HG02981 (cell line): ENCODE data around the gene KCNQ1.

ENCODE experiments used
- ATAC-seq: cut with Tn5 transposase; IDR thresholded peaks from one replicate; pipeline ENCODE4 v1.9.1; 2021; ENCODE audit warnings: mild to moderate bottlenecking, moderate library complexity; ENCODE audit not compliant: unreplicated experiment

Gene KCNQ1

GRCh38 chr11:2409611-2410468, 35.0 kb upstream of the KCNQ1 start:
- ATAC-seq: no peak

GRCh38 chr11:2410616-2411015, 34.2 kb upstream of the KCNQ1 start:
- no peak for ATAC-seq

GRCh38 chr11:2411446-2412305, 33.1 kb upstream of the KCNQ1 start:
- no peak for ATAC-seq

DNA sequence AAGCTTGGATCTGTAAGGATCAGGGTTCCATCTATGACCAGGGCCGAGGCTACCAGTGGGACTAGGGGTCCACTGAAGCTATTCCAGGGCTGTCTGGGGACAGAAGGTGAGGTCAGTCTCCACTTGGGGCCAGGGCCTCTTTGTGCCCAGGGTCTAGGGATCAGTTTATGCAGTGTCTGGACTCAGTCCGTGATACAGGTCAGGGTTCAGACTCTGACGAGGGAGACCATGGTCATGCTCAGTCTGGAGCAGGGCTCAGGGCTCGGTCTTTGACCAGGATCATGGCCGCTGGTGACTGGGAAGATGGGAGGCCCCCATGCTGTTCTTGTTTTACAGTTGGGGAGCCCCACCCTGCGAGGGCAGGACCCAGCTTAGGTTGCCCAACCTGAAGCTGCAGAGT, 32.5 kb upstream of the KCNQ1 start:
- ATAC-seq: no peak

DNA sequence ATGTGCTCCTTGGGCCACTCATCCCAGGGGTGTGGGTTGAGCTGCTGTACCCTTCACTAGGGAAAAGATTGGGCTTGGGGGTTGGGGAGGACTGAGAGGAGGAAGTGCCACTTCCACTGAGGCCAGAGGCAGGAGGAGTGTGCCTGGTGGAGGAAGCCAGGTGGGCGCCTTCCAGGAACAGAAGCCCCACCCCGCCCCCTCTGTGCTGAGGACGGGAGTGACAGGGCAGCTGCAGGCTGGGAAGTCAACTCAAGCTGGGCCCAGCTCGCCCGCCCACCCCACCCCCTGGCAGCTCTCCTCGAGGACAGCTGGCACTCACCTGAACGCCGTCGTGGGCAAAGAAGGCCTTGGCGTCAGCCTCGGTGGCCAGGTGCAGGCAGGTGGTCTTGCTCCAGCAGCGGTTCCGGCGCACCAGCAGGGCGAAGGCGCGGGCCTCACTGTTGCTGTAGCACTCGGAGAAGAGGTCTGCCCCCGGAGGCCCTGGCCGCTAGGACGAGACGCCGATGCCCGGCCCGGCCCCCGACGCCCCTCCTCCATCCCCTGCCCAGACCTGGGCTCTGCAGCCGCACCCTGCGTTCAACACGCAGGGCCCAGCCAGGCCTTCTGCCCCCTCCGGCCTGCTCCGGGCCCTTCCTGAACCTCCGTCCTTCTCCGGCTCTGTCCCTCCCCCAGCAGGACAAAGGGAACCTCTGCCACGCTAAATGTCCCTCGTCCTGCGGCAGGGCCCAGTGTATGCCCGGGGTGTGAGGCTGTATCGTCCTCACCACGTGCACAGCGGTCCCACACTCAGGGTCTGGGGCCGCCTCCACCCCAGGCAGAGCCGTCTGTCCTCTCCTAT, 30.8 kb upstream of the KCNQ1 start:
- no peak for ATAC-seq

GRCh38 chr11:2414616-2415015, 30.2 kb upstream of the KCNQ1 start:
- ATAC-seq: no peak

- no peak for ATAC-seq
Measured at GRCh38 chr11:2415171-2415570, 29.6 kb upstream of the KCNQ1 start.

DNA sequence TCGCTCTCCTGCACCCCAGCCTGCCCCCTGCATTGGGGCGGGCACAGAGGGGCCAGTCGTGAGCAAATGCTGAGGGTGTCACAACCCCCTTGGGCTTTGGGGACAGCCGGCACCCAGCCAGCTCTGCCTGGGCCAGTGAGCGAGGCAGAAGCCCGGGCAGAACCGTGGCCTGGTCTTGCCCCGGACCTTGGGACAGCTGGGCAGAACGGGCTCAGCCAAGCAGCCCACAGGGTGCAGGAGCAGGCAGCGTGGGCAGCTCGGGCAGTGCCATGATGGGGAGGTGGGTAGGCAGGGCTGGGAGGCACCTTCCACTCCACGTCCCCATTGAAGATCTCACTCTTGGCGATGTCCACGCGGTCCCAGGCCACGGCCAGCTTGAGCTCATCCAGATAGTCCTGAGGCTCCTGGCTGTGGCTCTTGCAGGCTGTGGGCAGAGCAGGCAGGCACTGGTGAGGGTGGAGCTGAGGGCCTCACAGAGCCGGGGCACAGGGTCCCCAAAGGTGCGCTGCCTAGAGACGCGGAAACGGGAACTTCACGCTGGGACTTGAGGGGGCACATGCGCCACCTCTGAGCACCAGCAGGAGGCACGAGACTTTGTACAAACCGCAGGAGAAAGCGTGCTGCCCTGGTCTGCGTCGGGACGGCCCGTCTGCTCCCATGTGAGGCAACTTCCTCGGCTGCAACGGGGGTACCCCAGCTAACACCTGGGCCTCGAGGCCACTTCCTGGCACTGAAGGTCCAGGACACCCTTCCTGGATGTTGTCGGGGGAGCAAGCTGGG, 29.0 kb upstream of the KCNQ1 start:
- ATAC-seq: no peak

DNA sequence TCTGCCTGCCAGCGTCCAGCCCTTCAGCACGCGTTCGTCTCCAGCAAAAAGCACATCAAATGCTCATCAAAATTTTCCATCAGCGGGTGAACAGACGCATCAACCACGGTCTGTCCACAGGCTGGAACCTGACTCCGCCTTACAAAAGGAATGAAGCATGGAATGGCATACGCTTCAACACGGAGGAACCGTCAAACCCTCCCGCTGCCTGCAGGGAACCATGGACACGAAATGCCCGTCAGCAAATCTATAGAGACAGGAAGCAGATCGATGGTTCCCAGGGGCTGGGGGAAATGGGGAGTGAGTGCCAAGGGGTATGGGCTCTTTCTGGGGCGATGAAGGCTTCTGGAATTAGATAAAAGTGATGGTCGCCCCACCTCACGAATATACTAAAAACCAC, 28.0 kb upstream of the KCNQ1 start:
- ATAC-seq: no peak

GRCh38 chr11:2417856-2418692, 26.7 kb upstream of the KCNQ1 start:
- ATAC-seq: no peak

DNA sequence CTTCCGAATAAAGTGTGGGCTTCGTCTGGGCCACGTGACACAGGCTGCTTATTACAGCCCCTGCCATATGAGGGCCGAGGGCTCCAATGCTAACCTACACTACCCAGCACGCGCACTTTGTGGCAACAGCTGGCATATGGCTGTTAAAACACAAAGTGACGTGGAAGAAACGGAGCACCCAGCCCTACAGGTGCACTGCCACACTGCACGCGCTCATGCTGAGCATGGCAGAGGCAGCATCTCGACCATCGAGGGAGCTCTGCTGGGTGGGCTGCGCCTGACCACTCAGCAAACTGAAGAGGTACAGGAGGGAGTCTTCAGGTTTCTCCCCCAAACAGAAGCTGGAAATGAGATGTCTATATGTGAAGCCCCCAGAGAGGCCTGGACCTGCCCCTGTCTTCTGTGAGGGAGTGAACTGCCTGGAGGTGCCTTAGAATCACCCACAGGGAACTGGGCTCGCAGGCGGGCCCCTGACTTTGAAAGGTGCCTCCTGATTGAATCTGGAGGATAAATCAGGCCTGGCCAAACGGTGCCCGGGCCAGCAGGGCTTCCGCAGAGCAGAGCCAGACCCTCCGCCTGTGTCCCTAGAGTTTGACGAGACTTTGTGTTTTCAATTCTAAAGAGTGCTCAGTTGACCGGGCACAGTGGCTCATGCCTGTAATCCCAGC, 26.0 kb upstream of the KCNQ1 start:
- ATAC-seq: no peak

DNA sequence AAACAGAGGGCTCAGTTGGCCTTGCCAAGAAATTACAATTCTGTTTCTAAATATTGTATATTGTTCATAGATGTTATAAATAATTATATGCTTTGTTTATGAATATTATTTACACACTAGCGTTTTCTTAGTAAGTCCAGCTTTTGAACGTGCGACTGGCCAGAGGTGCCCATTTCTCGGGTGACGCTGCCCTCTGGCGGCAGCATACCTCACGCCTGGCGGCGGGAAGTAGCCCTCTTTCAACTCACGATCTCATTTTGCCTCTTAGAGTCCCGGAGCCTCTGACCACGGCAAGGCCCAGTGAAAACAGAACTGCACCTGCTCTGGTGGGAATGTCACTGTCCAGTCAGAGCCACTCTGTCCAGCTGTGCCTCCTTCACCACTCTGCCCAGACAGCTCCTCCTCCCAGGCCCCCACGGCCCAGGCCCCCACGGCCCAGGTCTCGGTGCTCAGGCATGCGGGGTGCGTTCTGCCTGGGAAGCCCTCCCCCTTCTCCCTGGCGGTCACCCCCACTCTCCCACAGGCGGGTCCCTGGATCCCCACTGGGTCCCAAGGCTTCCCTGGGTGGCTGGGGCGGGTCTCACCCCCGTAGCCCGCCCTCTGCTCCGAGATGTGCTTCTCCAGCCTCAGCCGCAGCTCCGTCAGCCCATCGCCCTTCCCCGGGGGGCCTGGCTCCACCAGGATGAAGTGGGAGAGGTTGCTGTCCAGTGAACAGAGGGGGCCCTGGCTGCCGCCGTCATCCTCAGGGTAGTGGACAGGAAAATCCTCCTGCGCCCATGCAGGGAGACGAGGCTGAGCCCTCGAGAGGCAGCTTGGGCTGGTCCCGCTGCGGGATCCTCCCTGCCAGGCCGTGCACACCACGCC, 24.9 kb upstream of the KCNQ1 start:
- ATAC-seq: no peak

DNA sequence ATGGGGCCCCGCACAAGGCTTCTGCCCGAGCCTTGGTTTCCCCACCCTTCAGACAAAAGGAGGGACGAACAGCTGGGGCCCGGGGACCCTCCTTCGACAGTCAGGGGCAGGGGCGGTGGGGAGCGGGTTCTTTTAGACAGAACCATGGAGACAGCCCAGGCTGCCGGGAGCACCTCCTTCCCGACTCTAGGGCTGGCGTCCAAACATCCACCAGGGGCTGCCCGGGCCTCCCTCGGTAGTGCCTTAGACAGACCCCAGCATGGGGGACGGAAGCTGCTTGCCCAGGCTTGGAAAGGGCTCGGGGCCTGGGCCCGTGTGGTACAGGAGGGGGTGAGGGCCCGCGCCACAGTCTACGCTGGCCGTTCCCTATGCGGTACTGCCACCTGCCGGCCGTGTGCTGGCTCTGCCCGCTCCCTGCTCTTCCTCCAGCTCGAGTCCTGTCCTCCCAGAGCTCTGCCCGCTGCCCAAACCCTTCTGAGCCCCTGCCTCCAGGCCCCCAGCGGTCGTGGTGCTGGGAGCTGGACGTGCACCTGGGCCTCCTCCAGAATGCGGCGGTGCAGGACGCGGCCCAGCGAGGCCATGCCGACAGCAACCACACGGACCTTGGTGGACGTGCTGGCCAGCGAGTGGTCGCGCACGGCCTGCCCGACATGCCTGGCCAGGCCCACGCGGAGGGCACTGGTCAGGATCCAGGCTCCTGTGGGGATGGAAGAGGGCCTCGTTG, 24.1 kb upstream of the KCNQ1 start:
- ATAC-seq: no peak

DNA sequence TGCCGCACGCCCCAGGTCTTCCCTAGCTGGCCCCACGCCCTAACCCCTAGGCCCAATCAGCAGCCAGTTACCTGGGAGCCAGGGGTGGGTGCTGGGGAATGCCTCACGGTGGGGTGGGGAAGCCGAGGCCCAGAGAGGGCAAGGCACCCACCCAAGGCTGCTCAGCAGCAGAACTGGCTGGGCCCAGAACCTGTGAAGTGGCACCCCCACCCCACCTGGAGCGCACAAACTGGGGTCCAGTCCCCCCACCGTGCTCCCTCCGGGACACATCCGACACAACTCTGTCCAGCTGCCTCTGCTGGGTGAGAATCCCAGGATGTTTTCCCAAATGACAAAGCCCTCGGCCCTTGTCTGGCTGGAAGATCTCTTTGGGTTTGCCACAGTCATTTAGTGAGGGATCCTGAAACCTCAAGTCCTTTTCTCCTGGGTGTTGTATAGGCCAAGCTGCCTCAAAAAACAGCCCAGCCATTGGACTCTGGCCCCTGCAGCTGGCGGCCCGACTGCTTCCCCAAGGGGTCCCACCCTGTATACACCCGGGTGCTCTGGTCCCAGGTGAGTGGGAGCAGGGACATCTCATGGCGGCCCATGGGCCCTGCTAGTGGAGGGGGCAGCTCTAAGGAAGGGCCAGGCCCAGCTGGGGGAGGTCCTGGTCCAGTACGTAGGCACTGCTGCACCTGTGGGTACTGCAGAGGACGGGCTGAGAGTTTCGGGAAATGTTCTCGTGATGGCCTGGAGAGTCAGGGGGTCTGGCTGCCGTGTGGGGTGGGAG, 23.4 kb upstream of the KCNQ1 start:
- no peak for ATAC-seq

DNA sequence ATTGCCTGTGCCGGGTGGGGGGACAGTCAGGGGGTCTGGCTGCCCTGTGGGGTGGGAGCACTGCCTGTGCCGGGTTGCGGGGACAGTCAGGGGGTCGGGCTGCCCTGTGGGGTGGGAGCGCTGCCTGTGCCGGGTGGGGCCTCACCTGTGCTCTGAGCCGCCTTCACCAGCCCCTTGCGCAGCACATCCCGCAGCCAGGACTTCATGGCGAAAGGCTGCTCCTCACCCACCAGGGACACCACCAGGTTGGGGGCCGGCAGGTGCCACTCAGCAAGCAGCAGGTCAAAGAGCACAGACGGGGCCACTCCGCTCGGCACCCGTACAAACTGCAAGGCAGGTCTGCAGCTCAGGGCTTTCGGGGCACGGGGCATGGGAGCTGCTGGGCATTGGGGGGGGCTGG, 22.8 kb upstream of the KCNQ1 start:
- no peak for ATAC-seq

- ATAC-seq: no peak
Measured at GRCh38 chr11:2422461-2423156, 22.2 kb upstream of the KCNQ1 start.
